Ascending aorta (tissue), 2 donors: ENCODE measurements around the gene RALGPS2. TPM values are rescaled to one million over a fixed set of nuclear protein-coding genes. Genes with fewer than 3 reads are reported as not detected.

ENCODE experiments used
- DNase-seq, 2 donors: peaks; one replicate each; pipeline ENCODE4 v3.0.0-alpha.2; 2019; ENCODE audit warnings: low spot score in 2 of 2
- H3K27ac ChIP-seq, 2 donors: fragments of 200-600 bp; sonication (generic); one replicate each; pipeline ENCODE4 v1.5.1; 2016 to 2017; ENCODE audit warnings: mild to moderate bottlenecking in 1 of 2
- H3K27me3 ChIP-seq: fragments of 200-600 bp; sonication (generic); one replicate; pipeline ENCODE4 v1.5.1; 2017
- H3K36me3 ChIP-seq, 2 donors: fragments of 200-600 bp; sonication (generic); one replicate each; pipeline ENCODE4 v1.5.1; 2016
- H3K4me1 ChIP-seq, 2 donors: fragments of 200-600 bp; sonication (generic); one replicate each; pipeline ENCODE4 v1.5.1; 2016 to 2017; ENCODE audit warnings: mild to moderate bottlenecking in 1 of 2
- H3K4me3 ChIP-seq, 2 donors: fragments of 200-600 bp; sonication (generic); one replicate each; pipeline ENCODE4 v1.5.1; 2016 to 2017; ENCODE audit warnings: mild to moderate bottlenecking in 1 of 2
- H3K9me3 ChIP-seq, 2 donors: fragments of 200-600 bp; sonication (generic); one replicate each; pipeline ENCODE4 v1.5.1; 2016
- CTCF ChIP-seq, 3 experiments: fragments of 200-600 bp in 2 of 3; fragments of 450-650 bp in 1 of 3; sonication (generic) in 2 of 3; IDR thresholded peaks; one replicate each; pipeline ENCODE4 v1.5.1; 2016 to 2019; ENCODE audit warnings: antibody characterized with exemption in 3 of 3, mild to moderate bottlenecking in 1 of 3, moderate library complexity in 1 of 3
- intact Hi-C: fragments of 100-400 bp; cut with DNase I; formaldehyde crosslinking; loops from one replicate; pipeline ENCODE4 v1.15.1; 2023
- total RNA-seq: library from RNA; depleted of rRNA; stranded (reverse); fragments of >200 nt; gene quantifications from one replicate; pipeline ENCODE4 v1.1.0, GENCODE V29; 2016

The RALGPS2 gene
- total RNA-seq, 1 donor from 2014 or later, result 2.2 TPM

GRCh38 chr1:178781533-178782330, 56.7 kb downstream of the RALGPS2 start:
- Histone ChIP-seq H3K4me3 (no peak overlapping the region), H3K27me3 (no peaks in the 10 kb centered on the region), H3K36me3 (no peaks in the 10 kb centered on the region), H3K9me3 (no peaks in the 10 kb centered on the region), H3K4me1 (no peaks in the 10 kb centered on the region), H3K27ac (no peak overlapping the region)
- no peak for DNase-seq
- intact Hi-C loops, result no loop called here
- TF ChIP-seq CTCF (IDR thresholded peaks at IDR 0.05), result no peak

DNA sequence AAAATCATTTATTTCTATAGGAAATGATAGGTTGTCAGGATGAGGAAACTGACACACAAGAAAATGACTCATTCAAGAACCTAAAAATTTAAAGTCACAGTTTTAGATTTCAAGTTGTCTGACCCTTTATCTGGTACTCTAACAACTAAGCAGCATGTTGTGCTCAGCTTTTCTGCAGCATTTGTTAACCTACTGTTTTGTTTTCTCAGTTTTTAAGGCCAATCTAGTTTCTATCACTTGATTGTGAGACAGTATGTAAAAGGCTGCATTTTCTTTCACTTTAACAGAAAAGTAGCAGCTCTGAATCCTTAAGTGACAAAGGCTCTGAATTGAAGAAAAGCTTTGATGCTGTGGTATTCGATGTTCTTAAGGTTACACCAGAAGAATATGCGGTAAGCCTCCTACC, 59.1 kb downstream of the RALGPS2 start:
- intact Hi-C loops, result no loop called here
- no peak overlapping the region for H3K4me3 ChIP-seq
- no peak for TF ChIP-seq CTCF (IDR thresholded peaks at IDR 0.05)
- H3K4me1 ChIP-seq, result no peaks in the 10 kb centered on the region
- no peak overlapping the region for H3K27ac ChIP-seq
- no peaks in the 10 kb centered on the region for H3K36me3 ChIP-seq
- H3K9me3 ChIP-seq, result no peaks in the 10 kb centered on the region
- H3K27me3 ChIP-seq, result no peaks in the 10 kb centered on the region
- no peak for DNase-seq

GRCh38 chr1:178792394-178792793, 67.3 kb downstream of the RALGPS2 start:
- TF ChIP-seq CTCF (IDR thresholded peaks at IDR 0.05), result no peak
- no peaks in the 10 kb centered on the region for H3K27me3 ChIP-seq
- no peak overlapping the region for H3K4me3 ChIP-seq
- DNase-seq, result no peak
- H3K27ac ChIP-seq, result no peak overlapping the region
- no peaks in the 10 kb centered on the region for H3K4me1 ChIP-seq
- H3K36me3 ChIP-seq, result no peaks in the 10 kb centered on the region
- intact Hi-C loops, result no loop called here
- no peaks in the 10 kb centered on the region for H3K9me3 ChIP-seq

- H3K27ac ChIP-seq, result no peak overlapping the region
- no peak for DNase-seq
- no peak overlapping the region for H3K4me3 ChIP-seq
- H3K27me3 ChIP-seq, result no peaks in the 10 kb centered on the region
- intact Hi-C loops, result no loop called here
- no peaks in the 10 kb centered on the region for H3K4me1 ChIP-seq
- H3K36me3 ChIP-seq, result no peaks in the 10 kb centered on the region
- H3K9me3 ChIP-seq, result no peaks in the 10 kb centered on the region
- TF ChIP-seq CTCF (IDR thresholded peaks at IDR 0.05), result no peak
Measured at GRCh38 chr1:178796013-178796412, 71.0 kb downstream of the RALGPS2 start.

DNA sequence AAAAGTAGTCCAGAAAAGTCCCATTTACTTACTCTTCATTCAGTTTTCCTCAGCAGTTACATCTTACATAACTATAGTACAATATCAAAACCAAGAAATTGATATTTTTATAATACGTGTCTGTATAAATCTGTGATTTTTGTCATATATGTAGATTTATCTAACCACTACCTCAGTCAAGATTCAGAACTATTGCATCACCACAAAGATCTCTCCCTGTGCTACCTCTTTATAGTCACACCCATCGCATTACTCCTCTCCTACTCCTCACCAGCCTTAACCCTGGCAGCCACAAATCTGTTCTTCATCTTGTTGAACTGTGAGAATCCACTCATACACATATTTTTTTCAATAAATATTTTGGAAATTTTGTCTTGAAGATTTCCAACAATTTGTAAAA, 72.5 kb downstream of the RALGPS2 start:
- Histone ChIP-seq H3K27ac (no peak overlapping the region), H3K27me3 (no peaks in the 10 kb centered on the region), H3K4me3 (no peak overlapping the region), H3K9me3 (no peaks in the 10 kb centered on the region), H3K4me1 (no peaks in the 10 kb centered on the region), H3K36me3 (no peaks in the 10 kb centered on the region)
- intact Hi-C loops, result no loop called here
- TF ChIP-seq CTCF (IDR thresholded peaks at IDR 0.05), result no peak
- no peak for DNase-seq
